Right lobe of liver (tissue), 6 donors: ENCODE results near the gene MTERF1. TPM values are rescaled to one million over a fixed set of nuclear protein-coding genes. Genes with fewer than 3 reads are reported as not detected.

ENCODE experiments used
- ATAC-seq, 4 donors: fragments of 200-7000 bp; cut with Tn5 transposase; one replicate each; pipeline ENCODE4 v1.9.1; 2020; ENCODE audit warnings: mild to moderate bottlenecking in 4 of 4, moderate library complexity in 4 of 4
- DNase-seq, 3 donors: peaks; one replicate each; pipeline ENCODE4 v3.0.0-alpha.2; 2020
- H3K27ac ChIP-seq, 3 donors: fragments of 200-600 bp; one replicate each; pipeline ENCODE4 v1.8.0; 2022
- H3K27me3 ChIP-seq, 2 donors: fragments of 200-600 bp; one replicate each; pipeline ENCODE4 v1.8.0; 2022
- H3K36me3 ChIP-seq, 4 donors: fragments of 200-600 bp; sonication (generic) in 1 of 4; one replicate each; pipeline versions ENCODE4 v1.5.1 to v1.8.0; 2017 to 2022; ENCODE audit warnings: control low read depth in 1 of 4
- H3K4me1 ChIP-seq, 4 donors: fragments of 200-600 bp; sonication (generic) in 1 of 4; one replicate each; pipeline versions ENCODE4 v1.5.1 to v1.8.0; 2017 to 2022; ENCODE audit warnings: control low read depth in 1 of 4
- H3K4me3 ChIP-seq, 3 donors: fragments of 200-600 bp; one replicate each; pipeline ENCODE4 v1.8.0; 2022
- H3K9me3 ChIP-seq, 4 donors: fragments of 200-600 bp; sonication (generic) in 1 of 4; one replicate each; pipeline versions ENCODE4 v1.5.1 to v1.8.0; 2017 to 2022; ENCODE audit warnings: control low read depth in 1 of 4
- POLR2A ChIP-seq: fragments of 450-650 bp; IDR thresholded peaks from one replicate; pipeline ENCODE4 v1.6.1; 2017; ENCODE audit warnings: antibody characterized with exemption, mild to moderate bottlenecking
- WGBS: methylation state at CpG from one replicate; pipeline ENCODE4 v1.1.6; 2018; ENCODE audit warnings: low coverage, low lambda C conversion rate; ENCODE audit not compliant: insufficient coverage; ENCODE audit errors: missing lambda C conversion rate; 5-methylcytosine and 5-hydroxymethylcytosine counted together
- intact Hi-C, 2 donors: fragments of 100-400 bp; cut with DNase I; formaldehyde crosslinking; loops; one replicate each; pipeline versions ENCODE4 v1.11.2 to v1.14.1; 2022
- total RNA-seq, 6 experiments: library from RNA; depleted of rRNA in 2 of 6; stranded (reverse); fragments of >200 nt in 2 of 6; fragmentation: NEBNext Ultra II Directional in 3 of 6; extraction: Animal tissue kit (Norgen Biotek cat#: 25700) in 3 of 6; gene quantifications; one replicate each; pipeline versions ENCODE4 v1.1.0 to v1.2.4, GENCODE V29; 2016 to 2023
- TF ChIP-seq, protein P1 (sequence below), 4 donors: fragments of 200-600 bp in 3 of 4; fragments of 450-650 bp in 1 of 4; IDR thresholded peaks; one replicate each; pipeline versions ENCODE4 v1.5.1 to v1.8.0; 2016 to 2022; ENCODE audit warnings: antibody characterized with exemption in 4 of 4, mild to moderate bottlenecking in 2 of 4
- donor health status: DM: no; HTN: yes; CAD: no.
- donor health status: DM: no; HTN: no; CAD: no.
- donor health status: DM: no; HTN: no; CAD: no.
- donor health status: DM: no; HTN: yes; CAD: no.
- donor health status: DM: no; HTN: yes; CAD: no.

The MTERF1 gene
- total RNA-seq, 6 experiments from 2014 or later, result 4.9 to 9.9 (median 7.7) TPM

DNA sequence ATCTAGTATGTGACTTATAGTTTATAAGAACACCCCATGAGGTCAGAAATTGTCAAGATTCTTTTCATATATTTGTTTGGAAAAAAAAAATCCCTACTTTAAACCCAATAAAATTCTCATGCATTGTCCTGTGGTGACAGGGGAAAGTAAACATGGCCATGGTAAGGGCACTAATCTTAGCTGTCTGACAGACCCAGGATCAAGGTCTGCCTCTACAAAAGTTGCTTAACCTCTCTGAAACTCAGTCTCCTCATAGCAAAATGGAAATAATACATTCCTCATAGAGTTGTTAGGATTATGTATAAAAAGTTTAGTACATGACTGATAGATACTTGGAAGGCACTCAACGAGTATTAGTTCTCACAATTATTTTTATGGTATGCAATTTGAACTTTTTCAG is 37.9 kb upstream of the MTERF1 start:
- Histone ChIP-seq H3K9me3 (no peaks in the 10 kb centered on the region), H3K27me3 (no peaks in the 10 kb centered on the region), H3K36me3 (no peaks in the 10 kb centered on the region), H3K27ac (no peak overlapping the region), H3K4me1 (no peaks in the 10 kb centered on the region), H3K4me3 (no peak overlapping the region)
- WGBS, result 64% methylated on average over 1 of the region's 1 CpG
- intact Hi-C loops, result no loop called here
- ATAC-seq (no peak), DNase-seq (no peak)
- TF ChIP-seq POLR2A, result no peak
- TF ChIP-seq, protein P1, sequence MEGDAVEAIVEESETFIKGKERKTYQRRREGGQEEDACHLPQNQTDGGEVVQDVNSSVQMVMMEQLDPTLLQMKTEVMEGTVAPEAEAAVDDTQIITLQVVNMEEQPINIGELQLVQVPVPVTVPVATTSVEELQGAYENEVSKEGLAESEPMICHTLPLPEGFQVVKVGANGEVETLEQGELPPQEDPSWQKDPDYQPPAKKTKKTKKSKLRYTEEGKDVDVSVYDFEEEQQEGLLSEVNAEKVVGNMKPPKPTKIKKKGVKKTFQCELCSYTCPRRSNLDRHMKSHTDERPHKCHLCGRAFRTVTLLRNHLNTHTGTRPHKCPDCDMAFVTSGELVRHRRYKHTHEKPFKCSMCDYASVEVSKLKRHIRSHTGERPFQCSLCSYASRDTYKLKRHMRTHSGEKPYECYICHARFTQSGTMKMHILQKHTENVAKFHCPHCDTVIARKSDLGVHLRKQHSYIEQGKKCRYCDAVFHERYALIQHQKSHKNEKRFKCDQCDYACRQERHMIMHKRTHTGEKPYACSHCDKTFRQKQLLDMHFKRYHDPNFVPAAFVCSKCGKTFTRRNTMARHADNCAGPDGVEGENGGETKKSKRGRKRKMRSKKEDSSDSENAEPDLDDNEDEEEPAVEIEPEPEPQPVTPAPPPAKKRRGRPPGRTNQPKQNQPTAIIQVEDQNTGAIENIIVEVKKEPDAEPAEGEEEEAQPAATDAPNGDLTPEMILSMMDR (IDR thresholded peaks at IDR 0.05), result no peak

DNA sequence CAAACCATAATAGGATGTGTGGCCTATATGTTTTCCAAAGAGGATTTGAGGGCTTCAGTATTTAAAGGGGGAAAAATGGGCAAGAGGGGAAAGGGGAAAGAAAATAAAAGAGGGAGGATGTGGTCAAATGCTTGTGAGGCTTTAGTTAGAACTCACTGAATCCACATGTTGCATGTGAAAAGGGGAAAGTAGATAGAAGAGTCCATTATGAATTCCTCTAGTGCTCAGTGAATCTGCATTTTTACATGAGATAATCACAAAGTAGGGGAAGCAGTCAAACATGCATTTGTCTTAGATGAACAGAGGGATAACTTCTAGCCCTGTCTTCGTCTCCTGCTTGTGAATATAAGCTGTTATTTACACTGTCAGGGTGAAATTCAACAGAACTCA is 35.5 kb upstream of the MTERF1 start:
- no peak for TF ChIP-seq POLR2A
- TF ChIP-seq, protein P1 (IDR thresholded peaks at IDR 0.05), result no peak
- intact Hi-C loops, result no loop called here
- no peaks in the 10 kb centered on the region for H3K9me3 ChIP-seq
- H3K27me3 ChIP-seq, result no peaks in the 10 kb centered on the region
- no peaks in the 10 kb centered on the region for H3K4me1 ChIP-seq
- H3K4me3 ChIP-seq, result no peak overlapping the region
- ATAC-seq, result no peak
- WGBS, result 80% methylated on average over 1 of the region's 1 CpG
- H3K27ac ChIP-seq, result no peak overlapping the region
- DNase-seq, result no peak
- H3K36me3 ChIP-seq, result no peaks in the 10 kb centered on the region

DNA sequence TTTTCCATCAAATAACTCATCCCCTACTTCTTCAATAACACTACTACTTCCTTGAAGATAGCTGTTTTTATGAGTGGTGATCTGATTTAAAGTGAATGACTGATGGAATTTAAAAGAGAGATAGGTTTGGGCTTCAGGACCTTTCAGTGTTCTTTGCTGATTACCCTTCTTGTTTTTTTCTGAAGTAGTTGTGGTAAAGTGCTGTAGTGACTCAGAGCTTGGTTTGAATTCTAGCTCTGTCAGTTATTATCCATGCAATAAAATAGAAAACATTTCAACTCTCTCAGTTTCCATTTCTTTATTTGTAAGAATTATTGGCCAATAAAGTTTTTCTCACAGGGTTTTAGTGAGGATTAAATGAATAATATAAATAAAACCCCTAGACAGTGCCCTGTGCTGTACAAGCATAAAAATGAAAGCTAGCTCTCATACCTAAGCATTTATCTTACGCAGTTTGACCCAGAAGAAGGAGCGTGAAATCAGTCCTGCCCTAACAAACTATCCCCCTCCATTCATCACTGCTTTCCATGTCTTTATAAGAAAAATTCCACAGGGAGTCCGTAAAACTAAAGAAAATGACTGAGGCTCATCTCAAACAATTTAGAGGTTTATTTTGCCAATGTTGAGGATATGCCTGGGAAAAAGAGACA is 35.0 kb upstream of the MTERF1 start:
- no peak for DNase-seq
- no peak for ATAC-seq
- Histone ChIP-seq H3K27ac (no peak overlapping the region), H3K36me3 (no peaks in the 10 kb centered on the region), H3K9me3 (no peaks in the 10 kb centered on the region), H3K4me1 (no peaks in the 10 kb centered on the region), H3K27me3 (no peaks in the 10 kb centered on the region), H3K4me3 (no peak overlapping the region)
- TF ChIP-seq, protein P1 (IDR thresholded peaks at IDR 0.05), result no peak
- WGBS, result 84% methylated on average over 3 of the region's 3 CpGs
- intact Hi-C loops, result no loop called here

DNA sequence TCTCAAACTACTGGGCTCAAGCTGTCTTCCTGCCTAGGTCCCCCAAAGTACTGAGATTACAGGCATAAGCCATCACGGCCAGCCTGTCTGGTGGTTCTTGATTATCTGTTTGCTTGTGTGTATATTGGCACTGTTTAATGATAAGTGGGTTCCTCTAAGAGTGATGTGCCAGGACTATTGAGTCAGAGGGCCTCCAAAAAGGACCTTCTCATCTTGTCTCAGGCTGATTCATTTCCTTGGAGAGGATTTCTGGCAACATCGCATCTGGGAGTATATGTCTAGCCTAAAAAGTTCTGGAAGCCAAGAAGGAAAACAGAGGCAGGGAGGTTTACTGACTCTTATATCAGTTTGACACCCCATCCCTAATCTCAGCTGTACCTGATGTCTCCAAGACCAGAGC is 33.1 kb upstream of the MTERF1 start:
- Histone ChIP-seq H3K27ac (no peak overlapping the region), H3K27me3 (no peaks in the 10 kb centered on the region), H3K4me3 (no peak overlapping the region), H3K9me3 (no peaks in the 10 kb centered on the region), H3K4me1 (no peaks in the 10 kb centered on the region), H3K36me3 (no peaks in the 10 kb centered on the region)
- TF ChIP-seq, protein P1 (IDR thresholded peaks at IDR 0.05), result no peak
- TF ChIP-seq POLR2A, result no peak
- intact Hi-C loops, result no loop called here
- WGBS, result 61% methylated on average over 2 of the region's 2 CpGs
- ATAC-seq (no peak), DNase-seq (no peak)

DNA sequence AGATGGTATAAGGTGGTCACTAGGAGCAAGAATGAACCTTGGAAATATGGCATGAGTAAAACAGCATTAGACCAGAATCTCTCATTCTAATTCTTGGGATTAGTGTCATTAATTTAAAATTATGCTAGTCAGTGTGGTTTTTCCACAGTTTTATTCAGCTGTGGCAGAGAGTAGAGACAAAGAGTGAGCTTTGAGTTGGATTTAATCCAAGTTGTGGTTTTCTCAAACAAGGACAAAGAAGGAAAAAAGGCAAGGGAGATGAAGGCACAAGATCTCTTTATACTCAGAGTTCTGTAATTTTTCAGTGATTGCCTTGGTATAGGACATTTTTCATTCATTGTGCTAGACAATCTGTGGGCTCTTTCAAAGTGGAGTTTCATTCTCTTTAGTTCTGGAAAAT is 32.0 kb upstream of the MTERF1 start:
- no peak overlapping the region for H3K4me3 ChIP-seq
- no peak for ATAC-seq
- intact Hi-C loops, result no loop called here

More for the DNA sequence above, 32.0 kb upstream of the MTERF1 start:
- no peak for DNase-seq
- TF ChIP-seq, protein P1 (IDR thresholded peaks at IDR 0.05), result no peak
- TF ChIP-seq POLR2A, result no peak
- H3K27ac ChIP-seq, result no peak overlapping the region
- no peaks in the 10 kb centered on the region for H3K4me1 ChIP-seq
- no peaks in the 10 kb centered on the region for H3K27me3 ChIP-seq
- H3K9me3 ChIP-seq, result no peaks in the 10 kb centered on the region
- H3K36me3 ChIP-seq, result no peaks in the 10 kb centered on the region
